ENCODE results near the gene YY1. TPM values are rescaled to one million over a fixed set of nuclear protein-coding genes. Genes with fewer than 3 reads are reported as not detected.
"Not testable (repeated sequence)": the region's sequence is repeated elsewhere in the genome, so short reads cannot be mapped to it uniquely, and the experiment has no call there.

Gene YY1
- total RNA-seq, 4 donors from 2014 or later = 50.0 to 67.4 (median 55.6) TPM

GRCh38 chr14:100309028-100309737, 70.2 kb downstream of the YY1 start:
- peak overlapping the region; percentile 28 to 97 (median 89) for H3K27ac ChIP-seq
- H3K9me3 ChIP-seq = no peaks in the 10 kb centered on the region
- H3K4me3 ChIP-seq (replicated peaks in 1 of 3) = no peak overlapping the region
- H3K36me3 ChIP-seq = no peaks in the 10 kb centered on the region
- TF ChIP-seq POLR2A (IDR thresholded peaks at IDR 0.05) = no peak
- TF ChIP-seq, protein P1, sequence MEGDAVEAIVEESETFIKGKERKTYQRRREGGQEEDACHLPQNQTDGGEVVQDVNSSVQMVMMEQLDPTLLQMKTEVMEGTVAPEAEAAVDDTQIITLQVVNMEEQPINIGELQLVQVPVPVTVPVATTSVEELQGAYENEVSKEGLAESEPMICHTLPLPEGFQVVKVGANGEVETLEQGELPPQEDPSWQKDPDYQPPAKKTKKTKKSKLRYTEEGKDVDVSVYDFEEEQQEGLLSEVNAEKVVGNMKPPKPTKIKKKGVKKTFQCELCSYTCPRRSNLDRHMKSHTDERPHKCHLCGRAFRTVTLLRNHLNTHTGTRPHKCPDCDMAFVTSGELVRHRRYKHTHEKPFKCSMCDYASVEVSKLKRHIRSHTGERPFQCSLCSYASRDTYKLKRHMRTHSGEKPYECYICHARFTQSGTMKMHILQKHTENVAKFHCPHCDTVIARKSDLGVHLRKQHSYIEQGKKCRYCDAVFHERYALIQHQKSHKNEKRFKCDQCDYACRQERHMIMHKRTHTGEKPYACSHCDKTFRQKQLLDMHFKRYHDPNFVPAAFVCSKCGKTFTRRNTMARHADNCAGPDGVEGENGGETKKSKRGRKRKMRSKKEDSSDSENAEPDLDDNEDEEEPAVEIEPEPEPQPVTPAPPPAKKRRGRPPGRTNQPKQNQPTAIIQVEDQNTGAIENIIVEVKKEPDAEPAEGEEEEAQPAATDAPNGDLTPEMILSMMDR (IDR thresholded peaks at IDR 0.05) = no peak
- 51 to 70% methylated on average over 5 to 8 of the region's 8 CpGs for WGBS, 2 donors
- intact Hi-C loops (cut with DNase I) = loop anchor here (5.0 kb wide), 1 partner anchor 37 kb away; no protein-coding TSS in a partner anchor
- no peak for DNase-seq
- peaks cover 61 to 67% of the 10 kb centered on the region in 2 donors for H3K4me1 ChIP-seq
- H3K27me3 ChIP-seq = no peaks in the 10 kb centered on the region

GRCh38 chr14:100312110-100312876, 73.3 kb downstream of the YY1 start:
- H3K9me3 ChIP-seq; H3K36me3 ChIP-seq; H3K27me3 ChIP-seq; H3K4me3 ChIP-seq (replicated peaks in 1 of 3): not testable (repeated sequence)
- Histone ChIP-seq H3K27ac (peak overlapping the region; percentile 54 to 89 (median 71)), H3K4me1 (peaks cover 54 to 61% of the 10 kb centered on the region in 2 donors)
- peak in 1 of 2 donors; percentile 15 for TF ChIP-seq POLR2A (IDR thresholded peaks at IDR 0.05)
- intact Hi-C loops (cut with DNase I) = loop anchor here (10.0 kb wide), 1 partner anchor 63 kb away; the partner anchor contains the start of gene WDR25
- DNase-seq = peak; percentile 41 to 48
- 21 to 22% methylated on average over 15 to 18 of the region's 18 CpGs for WGBS, 2 donors

DNA sequence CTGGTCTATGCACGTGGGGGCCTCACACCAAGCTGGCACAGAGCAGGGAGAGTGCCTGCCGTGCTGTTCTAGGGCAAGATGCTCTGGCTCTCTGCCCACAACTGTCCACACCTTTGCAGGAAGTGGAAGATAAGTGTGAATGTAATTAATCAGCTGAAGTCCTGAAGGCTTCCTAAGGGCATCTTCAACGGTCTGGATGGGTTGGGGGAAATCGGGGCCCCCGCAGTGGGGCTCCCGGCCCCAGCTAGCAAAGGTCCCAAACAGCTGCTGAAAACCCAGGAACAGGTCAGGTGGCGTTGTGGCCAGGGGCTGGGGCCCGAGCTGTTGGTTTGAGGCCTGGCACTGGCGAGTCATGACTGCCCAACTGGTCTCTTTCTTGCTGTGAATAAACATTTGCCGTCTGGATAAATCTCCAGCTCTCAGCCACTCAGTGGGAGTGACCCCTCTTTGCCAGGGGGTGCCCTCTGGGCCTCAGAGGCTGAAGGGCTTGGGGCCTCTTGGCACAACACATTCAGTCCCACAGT, 74.0 kb downstream of the YY1 start:
- Histone ChIP-seq H3K9me3 (no peaks in the 10 kb centered on the region), H3K36me3 (no peaks in the 10 kb centered on the region), H3K27ac (peak overlapping the region; percentile 20 to 89 (median 71)), H3K4me1 (peaks cover 47 to 57% of the 10 kb centered on the region in 2 donors), H3K27me3 (no peaks in the 10 kb centered on the region), H3K4me3 (replicated peaks in 1 of 3) (no peak overlapping the region)
- WGBS, 2 donors = 6 to 42% methylated on average over 2 to 10 of the region's 10 CpGs
- intact Hi-C loops (cut with DNase I) = loop anchor here (10.0 kb wide), 1 partner anchor 62 kb away; the partner anchor contains the start of gene WDR25
- DNase-seq = peak in 1 of 2 donors; percentile 40
- no peak for TF ChIP-seq POLR2A (IDR thresholded peaks at IDR 0.05)
- TF ChIP-seq, protein P1 (IDR thresholded peaks at IDR 0.05) = no peak

- no peak for TF ChIP-seq POLR2A (IDR thresholded peaks at IDR 0.05)
- TF ChIP-seq, protein P1 (IDR thresholded peaks at IDR 0.05) = no peak
- peak overlapping the region; percentile 20 to 89 (median 71) for H3K27ac ChIP-seq
- WGBS, 2 donors = 74 to 81% methylated on average over 18 to 25 of the region's 26 CpGs
- H3K4me3 ChIP-seq (replicated peaks in 1 of 3) = no peak overlapping the region
- H3K27me3 ChIP-seq = no peaks in the 10 kb centered on the region
- no peaks in the 10 kb centered on the region for H3K36me3 ChIP-seq
- peaks cover 44 to 57% of the 10 kb centered on the region in 2 donors for H3K4me1 ChIP-seq
- intact Hi-C loops (cut with DNase I) = loop anchor here (10.0 kb wide), 1 partner anchor 61 kb away; the partner anchor contains the start of gene WDR25
- peak; percentile 68 to 74 for DNase-seq
- H3K9me3 ChIP-seq = no peaks in the 10 kb centered on the region
These were observed 74.7 kb downstream of the YY1 start for GRCh38 chr14:100313464-100314230.

GRCh38 chr14:100314724-100315123, 75.8 kb downstream of the YY1 start:
- 86 to 99% methylated on average over 6 of the region's 6 CpGs for WGBS, 2 donors
- TF ChIP-seq, protein P1 (IDR thresholded peaks at IDR 0.05) = no peak
- TF ChIP-seq POLR2A (IDR thresholded peaks at IDR 0.05) = no peak
- intact Hi-C loops (cut with DNase I) = loop anchor here (10.0 kb wide), 1 partner anchor 60 kb away; the partner anchor contains the start of gene WDR25
- no peak for DNase-seq
- H3K36me3 ChIP-seq = no peaks in the 10 kb centered on the region
- no peak overlapping the region for H3K4me3 ChIP-seq (replicated peaks in 1 of 3)
- H3K9me3 ChIP-seq = no peaks in the 10 kb centered on the region
- H3K27me3 ChIP-seq = no peaks in the 10 kb centered on the region
- no peak overlapping the region for H3K27ac ChIP-seq
- H3K4me1 ChIP-seq = peaks cover 34 to 47% of the 10 kb centered on the region in 2 donors

Measured in thyroid gland (tissue), 4 donors.